SU-DHL-6 (cell line): Measurements from ENCODE around the gene TMC4.

Source experiments
- H2AFZ ChIP-seq: fragments of 200-600 bp; sonication (generic); 2 replicates; pipeline ENCODE4 v1.6.1; 2014; ENCODE audit warnings: low read depth, mild to moderate bottlenecking, moderate library complexity, mixed read lengths, antibody characterized with exemption, low read length; ENCODE audit not compliant: severe bottlenecking
- H3F3A ChIP-seq: fragments of 200-600 bp; shearing (Covaris generic); 2 replicates; pipeline ENCODE4 v1.6.0; 2016; ENCODE audit warnings: antibody characterized with exemption, mild to moderate bottlenecking; ENCODE audit not compliant: insufficient read depth
- H3K27ac ChIP-seq: fragments of 200-600 bp; sonication (generic); 2 replicates; pipeline ENCODE4 v1.5.1; 2016; ENCODE audit warnings: low read depth, mild to moderate bottlenecking, low read length, moderate library complexity, mixed read lengths
- H3K27me3 ChIP-seq: fragments of 200-600 bp; sonication (generic), shearing (Covaris generic); 2 replicates; pipeline ENCODE4 v1.6.0; 2014; ENCODE audit warnings: mild to moderate bottlenecking, low read length
- H3K36me3 ChIP-seq: fragments of 200-600 bp; sonication (generic); 2 replicates; pipeline ENCODE4 v1.6.1; 2014; ENCODE audit warnings: mild to moderate bottlenecking, low read length, mixed read lengths
- H3K4me2 ChIP-seq: fragments of 300-600, 200-600 bp; shearing (Covaris generic), sonication (generic); 2 replicates; pipeline ENCODE4 v1.6.0; 2014; ENCODE audit warnings: low read length, low read depth, mild to moderate bottlenecking; ENCODE audit not compliant: poor library complexity, severe bottlenecking
- H3K4me3 ChIP-seq: fragments of 200-600 bp; sonication (generic); 2 replicates; pipeline ENCODE4 v1.5.1; 2014; ENCODE audit warnings: antibody characterized with exemption, low read length, mild to moderate bottlenecking, mixed read lengths; ENCODE audit not compliant: insufficient read depth, poor library complexity, severe bottlenecking
- H3K79me2 ChIP-seq: fragments of 200-600 bp; sonication (generic); 2 replicates; pipeline ENCODE4 v1.6.1; 2014; ENCODE audit warnings: mild to moderate bottlenecking, low read length, moderate library complexity; ENCODE audit not compliant: insufficient read depth
- H3K9ac ChIP-seq: fragments of 200-600 bp; sonication (generic); 2 replicates; pipeline ENCODE4 v1.7.0; 2014; ENCODE audit warnings: mild to moderate bottlenecking, low read length
- H3K9me2 ChIP-seq: fragments of 200-600 bp; sonication (generic); replicated peaks from 2 replicates; pipeline ENCODE4 v1.6.1; 2014; ENCODE audit warnings: low read length; ENCODE audit not compliant: insufficient read depth
- H3K9me3 ChIP-seq: fragments of 200-600 bp; sonication (generic); 2 replicates; pipeline ENCODE4 v1.6.1; 2014; ENCODE audit warnings: low read length, mixed read lengths; ENCODE audit not compliant: insufficient read depth
- H4K20me1 ChIP-seq: fragments of 200-600 bp; sonication (generic); 2 replicates; pipeline ENCODE4 v1.6.1; 2014; ENCODE audit warnings: low read depth, mild to moderate bottlenecking, antibody characterized with exemption, low read length, moderate library complexity, mixed read lengths
- EZH2phosphoT487 ChIP-seq: fragments of 200-600 bp; sonication (generic), shearing (Covaris generic); conservative IDR thresholded peaks from 2 replicates; pipeline ENCODE4 v1.6.1; 2018; ENCODE audit warnings: mild to moderate bottlenecking, antibody characterized with exemption, low read length, moderate library complexity, mixed read lengths
- TF ChIP-seq, protein P1 (sequence below): fragments of 200-600 bp; sonication (generic); IDR thresholded peaks from one replicate; pipeline ENCODE4 v1.5.1; 2017; ENCODE audit warnings: antibody characterized with exemption, mild to moderate bottlenecking, low read length, moderate library complexity; ENCODE audit not compliant: insufficient read depth, poor library complexity, severe bottlenecking

The TMC4 gene

DNA sequence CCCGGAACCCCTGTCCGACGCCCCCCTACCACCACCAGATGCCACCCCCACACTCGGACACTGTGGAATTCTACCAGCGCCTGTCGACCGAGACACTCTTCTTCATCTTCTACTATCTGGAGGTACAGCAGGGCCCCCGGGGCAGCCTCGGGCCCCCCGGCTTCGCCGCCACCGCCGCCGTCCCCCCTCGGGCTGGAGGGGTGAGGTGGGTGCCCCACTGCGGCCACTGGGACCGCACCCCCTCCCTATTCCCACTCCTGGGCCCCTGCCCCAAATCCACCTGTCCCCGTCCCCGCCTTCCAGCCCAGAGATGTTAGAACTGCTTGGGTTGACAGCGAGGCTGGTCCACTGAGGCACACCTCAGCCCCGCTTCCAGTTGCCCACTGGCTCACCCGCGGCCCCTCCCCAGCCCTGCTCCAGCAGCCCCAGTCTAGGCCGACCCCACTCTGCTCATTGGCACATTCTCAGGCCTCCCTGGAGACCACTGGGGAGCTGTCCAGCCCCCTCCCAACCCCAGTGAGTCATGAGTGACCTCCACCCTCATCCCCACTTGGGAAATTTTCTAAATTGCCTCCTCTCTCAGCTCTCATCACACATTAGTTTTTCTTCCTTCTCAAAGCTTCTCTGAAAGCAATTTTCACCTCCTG, 20.0 kb downstream of the TMC4 start:
- no peaks in the 10 kb centered on the region for H3K36me3 ChIP-seq

DNA sequence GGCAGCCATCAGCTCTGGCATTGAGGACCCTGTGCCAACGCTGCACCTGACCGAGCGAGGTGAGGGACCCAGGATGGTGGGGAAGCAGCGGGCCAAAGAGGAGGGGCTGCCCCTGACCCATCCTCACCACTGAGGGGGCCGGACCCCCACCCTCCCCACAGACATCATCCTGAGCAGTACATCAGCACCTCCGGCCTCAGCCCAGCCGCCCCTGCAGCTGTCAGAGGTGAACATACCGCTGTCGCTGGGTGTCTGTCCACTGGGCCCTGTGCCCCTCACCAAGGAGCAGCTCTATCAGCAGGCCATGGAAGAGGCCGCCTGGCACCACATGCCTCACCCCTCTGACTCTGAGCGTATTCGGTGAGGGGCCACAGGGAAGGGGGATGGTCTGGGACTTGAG, 20.7 kb downstream of the TMC4 start:
- TF ChIP-seq, protein P1, sequence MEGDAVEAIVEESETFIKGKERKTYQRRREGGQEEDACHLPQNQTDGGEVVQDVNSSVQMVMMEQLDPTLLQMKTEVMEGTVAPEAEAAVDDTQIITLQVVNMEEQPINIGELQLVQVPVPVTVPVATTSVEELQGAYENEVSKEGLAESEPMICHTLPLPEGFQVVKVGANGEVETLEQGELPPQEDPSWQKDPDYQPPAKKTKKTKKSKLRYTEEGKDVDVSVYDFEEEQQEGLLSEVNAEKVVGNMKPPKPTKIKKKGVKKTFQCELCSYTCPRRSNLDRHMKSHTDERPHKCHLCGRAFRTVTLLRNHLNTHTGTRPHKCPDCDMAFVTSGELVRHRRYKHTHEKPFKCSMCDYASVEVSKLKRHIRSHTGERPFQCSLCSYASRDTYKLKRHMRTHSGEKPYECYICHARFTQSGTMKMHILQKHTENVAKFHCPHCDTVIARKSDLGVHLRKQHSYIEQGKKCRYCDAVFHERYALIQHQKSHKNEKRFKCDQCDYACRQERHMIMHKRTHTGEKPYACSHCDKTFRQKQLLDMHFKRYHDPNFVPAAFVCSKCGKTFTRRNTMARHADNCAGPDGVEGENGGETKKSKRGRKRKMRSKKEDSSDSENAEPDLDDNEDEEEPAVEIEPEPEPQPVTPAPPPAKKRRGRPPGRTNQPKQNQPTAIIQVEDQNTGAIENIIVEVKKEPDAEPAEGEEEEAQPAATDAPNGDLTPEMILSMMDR = no peak
- TF ChIP-seq EZH2phosphoT487 = no peak
- H3K9me3 ChIP-seq = no peaks in the 10 kb centered on the region
- no peaks in the 10 kb centered on the region for H3K36me3 ChIP-seq
- peaks cover 8% of the 10 kb centered on the region; the same call in 1 of the 2 replicates for H3F3A ChIP-seq
- H4K20me1 ChIP-seq = no peaks in the 10 kb centered on the region
- no peak overlapping the region for H2AFZ ChIP-seq
- no peak overlapping the region for H3K27ac ChIP-seq
- no peaks in the 10 kb centered on the region for H3K27me3 ChIP-seq
- H3K4me2 ChIP-seq = no peak overlapping the region
- no peak overlapping the region for H3K4me3 ChIP-seq
- no peak overlapping the region for H3K9ac ChIP-seq
- H3K79me2 ChIP-seq = no peaks in the 10 kb centered on the region
- H3K9me2 ChIP-seq = no peaks in the 10 kb centered on the region

More for the DNA sequence above, 20.0 kb downstream of the TMC4 start:
- H4K20me1 ChIP-seq = no peaks in the 10 kb centered on the region
- no peaks in the 10 kb centered on the region for H3K9me2 ChIP-seq
- no peak overlapping the region for H3K27ac ChIP-seq
- no peak overlapping the region for H2AFZ ChIP-seq
- no peaks in the 10 kb centered on the region for H3K9me3 ChIP-seq
- no peaks in the 10 kb centered on the region for H3K79me2 ChIP-seq
- H3K9ac ChIP-seq = no peak overlapping the region
- TF ChIP-seq, protein P1 = no peak
- TF ChIP-seq EZH2phosphoT487 = no peak
- no peak overlapping the region for H3K4me3 ChIP-seq
- H3F3A ChIP-seq = peaks cover 8% of the 10 kb centered on the region; the same call in 1 of the 2 replicates
- H3K27me3 ChIP-seq = no peaks in the 10 kb centered on the region
- no peak overlapping the region for H3K4me2 ChIP-seq

DNA sequence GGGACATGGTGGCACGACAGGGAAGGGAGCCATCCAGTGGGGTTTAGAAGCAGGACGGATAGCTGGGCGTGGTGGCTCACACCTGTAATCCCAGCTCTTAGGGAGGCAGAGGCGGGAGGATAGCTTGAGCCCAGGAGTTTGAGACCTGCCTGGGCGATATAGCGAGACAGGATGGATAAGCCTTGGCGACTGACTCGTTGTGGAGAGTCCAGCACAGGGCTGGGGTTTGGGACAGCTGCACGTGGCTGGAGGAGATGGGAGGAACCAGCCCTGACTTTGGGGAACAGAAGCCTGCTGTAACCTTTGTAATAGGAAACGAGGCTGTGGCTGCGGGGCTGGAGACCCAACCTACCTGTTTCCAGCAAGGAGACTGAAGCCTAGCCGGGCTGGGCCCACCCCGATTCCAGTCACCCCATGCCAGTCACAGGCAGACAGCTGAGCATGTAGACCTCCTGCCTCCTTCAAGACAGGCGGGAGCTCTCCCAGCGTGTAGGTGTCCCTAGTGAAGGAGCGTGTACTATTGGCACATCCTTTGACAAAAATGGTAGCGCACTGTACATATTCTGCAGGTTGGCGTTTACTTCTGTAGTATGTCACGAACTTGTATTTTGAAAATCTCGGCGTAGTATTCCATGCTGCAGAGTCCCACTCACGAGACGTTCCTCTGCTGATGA, 21.5 kb downstream of the TMC4 start:
- Histone ChIP-seq H3K9me3 (no peaks in the 10 kb centered on the region), H3K27me3 (no peaks in the 10 kb centered on the region), H3K9me2 (no peaks in the 10 kb centered on the region), H3K36me3 (no peaks in the 10 kb centered on the region), H3K4me2 (no peak overlapping the region), H2AFZ (no peak overlapping the region), H3K4me3 (no peak overlapping the region), H3K9ac (no peak overlapping the region), H3K79me2 (no peaks in the 10 kb centered on the region), H3F3A (peaks cover 8% of the 10 kb centered on the region; the same call in 1 of the 2 replicates), H3K27ac (no peak overlapping the region), H4K20me1 (no peaks in the 10 kb centered on the region)
- TF ChIP-seq, protein P1 = no peak
- no peak for TF ChIP-seq EZH2phosphoT487
